NAMALWA (cell line): ENCODE data around the gene NCOR2.

Experiments used
- DNase-seq: peaks from one replicate; pipeline ENCODE4 v3.0.0-alpha.2; 2015; ENCODE audit warnings: low spot score

The NCOR2 gene

GRCh38 chr12:124560146-124560890 lies 7.1 kb downstream of the NCOR2 start:
- no peak for DNase-seq

GRCh38 chr12:124559182-124560017 lies 8.0 kb downstream of the NCOR2 start:
- no peak for DNase-seq

- DNase-seq: no peak
Measured at GRCh38 chr12:124558313-124558712, 9.1 kb downstream of the NCOR2 start.

- no peak for DNase-seq
Measured at GRCh38 chr12:124557518-124558223, 9.7 kb downstream of the NCOR2 start.

- no peak for DNase-seq
Measured at GRCh38 chr12:124556896-124557501, 10.4 kb downstream of the NCOR2 start.

- no peak for DNase-seq
Measured at GRCh38 chr12:124556074-124556466, 11.3 kb downstream of the NCOR2 start.

GRCh38 chr12:124555168-124556073 lies 12.0 kb downstream of the NCOR2 start:
- no peak for DNase-seq

- no peak for DNase-seq
Measured at GRCh38 chr12:124554429-124555029, 12.9 kb downstream of the NCOR2 start.

- DNase-seq: no peak
Measured at GRCh38 chr12:124553862-124554428, 13.5 kb downstream of the NCOR2 start.

GRCh38 chr12:124551268-124552144 lies 15.9 kb downstream of the NCOR2 start:
- no peak for DNase-seq

GRCh38 chr12:124550123-124551089 lies 17.0 kb downstream of the NCOR2 start:
- no peak for DNase-seq

GRCh38 chr12:124549629-124550028 lies 17.8 kb downstream of the NCOR2 start:
- no peak for DNase-seq

- DNase-seq: no peak
Measured at GRCh38 chr12:124548854-124549378, 18.5 kb downstream of the NCOR2 start.

- no peak for DNase-seq
Measured at GRCh38 chr12:124547626-124548025, 19.8 kb downstream of the NCOR2 start.

- DNase-seq: no peak
Measured at GRCh38 chr12:124545508-124546418, 21.6 kb downstream of the NCOR2 start.

GRCh38 chr12:124544983-124545382 lies 22.4 kb downstream of the NCOR2 start:
- no peak for DNase-seq
